HEK293T (cell line): Measurements from ENCODE around the gene PAGR1.

Experiments
- CTCF ChIA-PET: fragments of 350-600 bp; formaldehyde crosslinking; extraction: SDS; loops from one replicate; lab custom pipeline; 2021; ENCODE audit warnings: antibody characterized with exemption, inconsistent platforms; lab: Yijun Ruan, JAX
- POLR2A ChIA-PET: fragments of 350-600 bp; formaldehyde crosslinking; extraction: SDS; loops from one replicate; lab custom pipeline; 2020; ENCODE audit warnings: antibody characterized with exemption, inconsistent platforms; lab: Yijun Ruan, JAX
- DNase-seq: peaks from one replicate; pipeline ENCODE4 v3.0.0; 2012; ENCODE audit warnings: mixed read lengths; ENCODE audit errors: extremely low spot score
- ARNT ChIP-seq: fragments of 450-650 bp; IDR thresholded peaks from 2 replicates; pipeline ENCODE4 v1.6.1; 2017; ENCODE audit warnings: mild to moderate bottlenecking
- BHLHE40 ChIP-seq: fragments of 450-650 bp; IDR thresholded peaks from 2 replicates; pipeline ENCODE4 v1.6.1; 2016; ENCODE audit warnings: mild to moderate bottlenecking, moderate library complexity, borderline replicate concordance
- CTBP1 ChIP-seq: fragments of 450-650 bp; IDR thresholded peaks from 2 replicates; pipeline ENCODE4 v1.6.1; 2016; ENCODE audit warnings: borderline replicate concordance
- ELF4 ChIP-seq: fragments of 450-650 bp; IDR thresholded peaks from 2 replicates; pipeline ENCODE4 v1.6.1; 2017; ENCODE audit warnings: antibody characterized with exemption
- FOXA1 ChIP-seq: fragments of 450-650 bp; IDR thresholded peaks from 2 replicates; pipeline ENCODE4 v1.6.1; 2016; ENCODE audit warnings: mild to moderate bottlenecking
- FOXK2 ChIP-seq: fragments of 450-650 bp; IDR thresholded peaks from 2 replicates; pipeline ENCODE4 v1.6.1; 2016; ENCODE audit warnings: mild to moderate bottlenecking
- FOXM1 ChIP-seq: fragments of 450-650 bp; IDR thresholded peaks from 2 replicates; pipeline ENCODE4 v1.6.1; 2017; ENCODE audit warnings: mild to moderate bottlenecking, borderline replicate concordance
- HDGF ChIP-seq: fragments of 450-650 bp; IDR thresholded peaks from 2 replicates; pipeline ENCODE4 v1.6.1; 2017; ENCODE audit warnings: antibody characterized with exemption, borderline replicate concordance
- L3MBTL2 ChIP-seq: fragments of 450-650 bp; conservative IDR thresholded peaks from 2 replicates; pipeline ENCODE4 v1.6.1; 2016; ENCODE audit warnings: mild to moderate bottlenecking
- LEF1 ChIP-seq: fragments of 450-650 bp; IDR thresholded peaks from 2 replicates; pipeline ENCODE4 v1.6.1; 2017; ENCODE audit warnings: mild to moderate bottlenecking, borderline replicate concordance
- NFRKB ChIP-seq: fragments of 450-650 bp; IDR thresholded peaks from 2 replicates; pipeline ENCODE4 v1.6.1; 2016; ENCODE audit warnings: mild to moderate bottlenecking, moderate library complexity
- SP1 ChIP-seq: fragments of 450-650 bp; IDR thresholded peaks from 2 replicates; pipeline ENCODE4 v1.6.1; 2017
- SUZ12 ChIP-seq: fragments of 450-650 bp; IDR thresholded peaks from 2 replicates; pipeline ENCODE4 v1.6.1; 2016; ENCODE audit warnings: mild to moderate bottlenecking
- TARDBP ChIP-seq: fragments of 450-650 bp; IDR thresholded peaks from 2 replicates; pipeline ENCODE4 v1.6.1; 2016
- ZNF384 ChIP-seq: fragments of 450-650 bp; IDR thresholded peaks from 2 replicates; pipeline ENCODE4 v1.6.1; 2016
- TF ChIP-seq, protein P1 (sequence below): fragments of 450-650 bp; IDR thresholded peaks from 2 replicates; pipeline ENCODE4 v1.6.1; 2016

The PAGR1 gene

DNA sequence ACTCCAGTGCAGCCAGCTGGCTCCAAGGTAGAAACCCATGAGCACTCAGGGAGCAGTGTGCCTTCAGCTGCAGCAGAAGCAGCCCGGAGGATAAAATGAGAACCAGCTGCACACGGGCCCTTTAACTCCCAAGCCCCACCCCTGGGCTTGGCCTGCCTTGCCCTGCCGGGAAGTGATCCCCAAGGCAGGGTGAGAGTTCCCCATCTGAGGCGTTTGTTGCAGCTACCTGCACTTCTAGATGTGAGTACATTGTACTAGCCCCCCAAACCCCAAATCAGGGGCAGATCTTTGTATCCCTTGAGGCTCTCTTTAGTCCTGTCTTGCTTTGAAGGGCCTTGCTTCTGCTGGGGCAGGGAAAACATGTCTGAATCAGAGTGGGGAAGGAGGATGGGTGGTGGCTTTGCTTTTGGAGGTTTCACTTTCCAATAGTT lies 4.3 kb downstream of the PAGR1 start, which contains the start of gene MVP:
Gene MVP, plus strand, starts transcription at position 192 of the 431 bp plus-strand sequence. CDS start 10,088 bp downstream, outside the sequence.
- POLR2A ChIA-PET, result interaction anchor here (0.9 to 10.8 kb wide), 7 partner anchors 9 to 246 kb away, joined by 3 to 176 read pairs (median 4); partner anchors contain the start of genes KIF22 and MAZ
- no peak for TF ChIP-seq HDGF
- no peak for TF ChIP-seq BHLHE40
- CTCF ChIA-PET, result interaction anchor here (0.5 to 6.1 kb wide), 5 partner anchors 12 to 201 kb away, joined by 3 to 52 read pairs (median 4); no protein-coding TSS in a partner anchor
- DNase-seq, result no peak

DNA sequence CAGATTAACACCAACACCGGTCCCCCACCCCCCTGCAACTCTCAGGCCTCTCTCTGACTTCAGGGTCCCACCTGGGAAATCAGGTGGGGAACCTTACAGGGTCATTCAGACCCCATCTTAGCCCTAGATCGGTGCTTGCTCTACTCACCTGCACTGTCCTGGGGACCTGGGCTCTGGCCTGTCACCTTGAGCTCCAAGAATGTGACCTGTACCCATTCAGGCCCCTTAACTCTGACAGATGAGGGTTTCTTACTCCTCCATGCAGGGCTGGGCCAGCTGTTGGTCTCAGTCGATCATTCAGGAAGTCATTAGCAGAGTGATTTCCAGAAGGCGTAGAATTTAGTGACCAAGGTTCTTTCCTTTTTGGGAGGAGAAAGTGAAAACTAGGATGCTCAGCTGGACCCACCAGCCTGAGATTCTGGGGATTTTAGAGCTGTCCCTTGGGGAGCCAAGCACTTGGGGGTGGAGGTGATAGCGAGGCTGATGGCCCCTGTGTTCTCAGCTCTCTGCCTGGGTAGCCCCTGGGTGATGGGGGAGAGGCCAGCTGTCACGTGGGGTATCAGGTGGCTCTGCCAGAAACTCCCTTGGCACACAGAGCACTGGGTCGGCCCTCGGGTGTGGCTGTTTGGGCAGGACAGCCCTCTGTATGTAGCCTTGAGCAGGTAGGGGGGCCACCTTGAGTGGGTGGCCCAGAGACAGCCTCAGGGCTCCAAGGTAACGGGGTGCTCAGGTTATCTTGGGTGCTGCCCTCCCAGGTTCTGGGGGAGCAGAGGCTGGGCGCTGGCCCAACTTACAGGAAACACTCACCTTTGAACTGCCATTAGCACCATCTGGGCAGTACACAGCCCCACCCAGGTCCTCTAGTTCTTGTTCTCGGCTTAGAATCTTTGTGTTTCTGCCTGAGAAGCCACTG lies 5.0 kb downstream of the PAGR1 start:
- DNase-seq, result no peak
- ChIA-PET CTCF (interaction anchor here (0.9 to 6.1 kb wide), 3 partner anchors 27 to 31 kb away, joined by 4 to 52 read pairs (median 14); no protein-coding TSS in a partner anchor), POLR2A (interaction anchor here (1.2 to 10.8 kb wide), 5 partner anchors 9 to 245 kb away, joined by 3 to 176 read pairs (median 4); partner anchors contain the start of gene MAZ)
- TF ChIP-seq HDGF, result no peak
- no peak for TF ChIP-seq SUZ12
- no peak for TF ChIP-seq ARNT
- TF ChIP-seq SP1, result no peak
- TF ChIP-seq TARDBP, result no peak
- TF ChIP-seq CTBP1, result no peak
- TF ChIP-seq NFRKB, result no peak
- TF ChIP-seq LEF1, result no peak
- TF ChIP-seq L3MBTL2, result no peak
- TF ChIP-seq ELF4, result no peak
- TF ChIP-seq FOXK2, result no peak
- no peak for TF ChIP-seq FOXA1

DNA sequence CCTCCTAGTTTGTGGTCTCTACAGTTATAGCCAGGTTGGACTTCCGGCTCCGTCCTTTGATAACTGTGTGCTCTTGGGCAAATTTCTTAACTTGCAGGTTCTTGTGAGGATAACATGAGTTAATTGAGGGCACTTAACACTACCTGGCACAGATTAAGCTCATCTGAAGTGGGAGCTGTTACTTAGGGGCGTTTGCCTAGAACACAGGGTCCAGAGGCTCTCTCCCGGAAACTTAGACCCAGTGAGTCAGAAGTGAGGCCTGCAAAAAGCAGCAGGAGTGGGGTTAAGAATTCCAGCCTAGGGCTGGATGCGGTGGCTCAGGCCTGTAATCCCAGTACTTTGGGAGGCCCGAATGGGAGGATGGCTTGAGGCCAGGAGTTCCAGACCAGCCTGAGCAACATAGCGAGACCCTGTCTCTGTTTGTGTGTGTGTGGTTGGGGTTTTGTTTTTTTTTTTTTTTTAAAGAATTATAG lies 5.7 kb downstream of the PAGR1 start:
- TF ChIP-seq L3MBTL2 (no peak), FOXK2 (no peak), FOXA1 (no peak)
- ChIA-PET CTCF (interaction anchor here (2.1 kb wide), 1 partner anchor 27 kb away, joined by 14 read pairs; no protein-coding TSS in a partner anchor), POLR2A (interaction anchor here (1.5 to 10.8 kb wide), 2 partner anchors 17 kb away, joined by 5 to 176 read pairs; partner anchors contain the start of gene MAZ)

DNA sequence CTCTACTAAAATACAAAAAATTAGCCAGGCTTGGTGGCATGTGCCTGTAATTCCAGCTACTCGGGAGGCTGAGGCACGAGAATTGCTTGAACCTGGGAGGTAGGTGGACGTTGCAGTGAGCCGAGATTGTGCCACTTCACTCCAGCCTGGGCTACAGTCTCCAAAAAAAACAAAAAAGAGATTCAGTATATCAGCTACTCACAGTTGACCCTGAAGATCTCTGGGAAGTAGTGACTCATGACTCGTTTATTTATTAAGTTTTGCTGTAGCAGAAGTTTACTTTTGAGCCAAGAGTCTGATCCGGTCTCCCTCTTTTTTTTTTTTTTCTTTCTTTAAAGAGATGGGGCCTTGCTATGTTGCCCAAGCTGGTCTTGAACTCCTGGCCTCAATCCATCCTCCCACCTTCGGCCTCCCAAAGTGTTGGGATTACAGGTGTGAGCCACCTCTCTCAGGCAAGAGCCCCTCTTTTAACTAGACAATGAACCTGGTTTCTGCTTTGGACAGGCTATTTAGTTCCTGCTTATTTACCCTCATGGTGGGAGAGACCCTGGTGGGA lies 8.7 kb downstream of the PAGR1 start:
- CTCF ChIA-PET, result interaction anchor here (6.6 kb wide), 1 partner anchor 24 kb away, joined by 53 read pairs; no protein-coding TSS in a partner anchor
- TF ChIP-seq ARNT, result no peak
- no peak for TF ChIP-seq CTBP1
- no peak for TF ChIP-seq HDGF
- TF ChIP-seq LEF1, result no peak
- no peak; the same call in 1 of the 2 replicates for TF ChIP-seq L3MBTL2
- TF ChIP-seq FOXA1, result no peak
- TF ChIP-seq BHLHE40, result no peak
- no peak for TF ChIP-seq FOXM1
- TF ChIP-seq NFRKB, result no peak
- no peak for TF ChIP-seq TARDBP
- no peak for TF ChIP-seq SUZ12
- TF ChIP-seq ZNF384, result no peak
- no peak for TF ChIP-seq FOXK2
- TF ChIP-seq, protein P1, sequence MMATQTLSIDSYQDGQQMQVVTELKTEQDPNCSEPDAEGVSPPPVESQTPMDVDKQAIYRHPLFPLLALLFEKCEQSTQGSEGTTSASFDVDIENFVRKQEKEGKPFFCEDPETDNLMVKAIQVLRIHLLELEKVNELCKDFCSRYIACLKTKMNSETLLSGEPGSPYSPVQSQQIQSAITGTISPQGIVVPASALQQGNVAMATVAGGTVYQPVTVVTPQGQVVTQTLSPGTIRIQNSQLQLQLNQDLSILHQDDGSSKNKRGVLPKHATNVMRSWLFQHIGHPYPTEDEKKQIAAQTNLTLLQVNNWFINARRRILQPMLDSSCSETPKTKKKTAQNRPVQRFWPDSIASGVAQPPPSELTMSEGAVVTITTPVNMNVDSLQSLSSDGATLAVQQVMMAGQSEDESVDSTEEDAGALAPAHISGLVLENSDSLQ, result no peak
- no peak for TF ChIP-seq ELF4
- POLR2A ChIA-PET, result interaction anchor here (1.1 to 3.1 kb wide), 3 partner anchors 8 to 18 kb away, joined by 3 to 16 read pairs (median 13); partner anchors contain the start of genes MAZ and PAGR1
- no peak for DNase-seq

More for the DNA sequence above, 5.7 kb downstream of the PAGR1 start:
- no peak for DNase-seq

DNA sequence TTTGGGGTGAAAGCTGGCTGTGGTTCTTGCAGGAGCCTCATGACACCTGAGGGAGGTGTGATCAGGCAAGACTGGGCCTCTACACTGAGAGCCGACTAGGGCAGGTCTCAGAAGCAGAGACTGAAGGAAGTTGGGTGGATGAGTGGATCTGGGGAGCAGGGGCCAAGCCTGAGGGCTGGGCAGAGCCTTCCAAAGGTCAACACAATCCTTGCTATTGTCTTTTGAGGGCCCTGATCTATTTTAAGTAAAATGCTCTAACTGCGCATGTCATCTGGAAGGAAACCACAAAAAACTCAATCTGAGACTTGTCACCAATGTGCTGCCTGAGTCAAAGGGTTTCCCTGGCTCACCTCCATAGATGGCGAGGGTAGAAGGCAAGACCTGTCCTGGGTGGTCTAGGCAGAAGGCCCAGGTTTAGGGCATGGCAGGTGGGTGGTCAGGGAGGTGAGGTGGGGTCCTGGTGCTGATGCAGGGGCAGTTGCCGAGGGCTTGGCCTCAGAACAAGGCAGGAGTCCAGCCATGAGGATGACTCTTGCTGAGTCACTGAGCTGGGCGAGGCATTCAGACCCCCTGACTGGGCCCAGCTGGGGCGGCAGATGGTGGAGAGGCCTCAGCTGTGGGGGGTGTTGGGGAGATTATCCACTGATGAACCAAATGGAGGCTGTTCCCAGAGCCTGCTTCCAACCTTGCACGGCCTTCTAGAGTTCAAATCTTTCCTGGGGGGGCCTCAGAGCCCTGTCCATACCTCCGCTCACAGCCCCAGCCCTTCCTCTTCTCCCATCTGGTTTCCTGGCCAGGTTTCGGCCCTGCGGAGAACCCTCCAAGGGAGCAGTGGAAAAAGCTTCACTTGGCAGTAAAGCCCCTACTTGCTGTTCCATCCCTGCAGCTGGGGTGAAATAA lies 9.4 kb downstream of the PAGR1 start:
- no peak for DNase-seq
- ChIA-PET POLR2A (interaction anchor here (0.7 to 3.1 kb wide), 8 partner anchors 8 to 148 kb away, joined by 3 to 16 read pairs (median 4); partner anchors contain the start of genes KCTD13, MAZ, PAGR1 and TAOK2), CTCF (interaction anchor here (0.5 to 6.6 kb wide), 2 partner anchors 23 to 304 kb away, joined by 3 to 53 read pairs; no protein-coding TSS in a partner anchor)

DNA sequence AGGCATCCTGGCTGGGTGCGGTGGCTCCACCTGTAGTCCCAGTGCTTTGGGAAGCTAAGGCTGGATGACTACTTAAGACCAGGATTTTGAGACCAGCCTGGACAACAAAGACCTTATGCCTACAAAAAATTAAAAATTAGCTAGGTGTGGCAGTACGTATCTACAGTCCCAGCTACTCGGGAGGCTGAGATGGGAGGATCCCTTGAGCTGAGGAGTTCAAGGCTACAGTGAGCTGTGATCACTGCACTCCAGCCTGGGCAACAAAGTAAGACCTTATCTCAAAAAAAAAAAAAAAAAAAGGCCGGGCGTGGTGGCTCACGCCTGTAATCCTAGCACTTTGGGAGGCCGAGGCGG lies 10.4 kb downstream of the PAGR1 start:
- POLR2A ChIA-PET, result interaction anchor here (1.0 to 3.1 kb wide), 7 partner anchors 9 to 147 kb away, joined by 3 to 16 read pairs (median 4); partner anchors contain the start of genes KCTD13, MAZ, PAGR1 and TAOK2
- TF ChIP-seq SP1 (no peak), ELF4 (no peak), BHLHE40 (no peak), SUZ12 (no peak), ARNT (no peak), TARDBP (no peak), LEF1 (no peak)
- TF ChIP-seq, protein P1, result no peak
- CTCF ChIA-PET, result interaction anchor here (0.5 to 6.6 kb wide), 2 partner anchors 22 to 303 kb away, joined by 3 to 53 read pairs; no protein-coding TSS in a partner anchor
- no peak for DNase-seq

More for the DNA sequence above, 9.4 kb downstream of the PAGR1 start:
- TF ChIP-seq L3MBTL2 (no peak), CTBP1 (no peak), ARNT (no peak), FOXM1 (no peak), FOXA1 (no peak)
